HG03280 (cell line): ENCODE measurements around the gene MITD1.
"Not testable (repeated sequence)": the region's sequence is repeated elsewhere in the genome, so short reads cannot be mapped to it uniquely, and the experiment has no call there.

Experiments used
- ATAC-seq: cut with Tn5 transposase; IDR thresholded peaks from one replicate; pipeline ENCODE4 v1.9.1; 2021; ENCODE audit warnings: mild to moderate bottlenecking, moderate library complexity; ENCODE audit not compliant: unreplicated experiment

The MITD1 gene

DNA sequence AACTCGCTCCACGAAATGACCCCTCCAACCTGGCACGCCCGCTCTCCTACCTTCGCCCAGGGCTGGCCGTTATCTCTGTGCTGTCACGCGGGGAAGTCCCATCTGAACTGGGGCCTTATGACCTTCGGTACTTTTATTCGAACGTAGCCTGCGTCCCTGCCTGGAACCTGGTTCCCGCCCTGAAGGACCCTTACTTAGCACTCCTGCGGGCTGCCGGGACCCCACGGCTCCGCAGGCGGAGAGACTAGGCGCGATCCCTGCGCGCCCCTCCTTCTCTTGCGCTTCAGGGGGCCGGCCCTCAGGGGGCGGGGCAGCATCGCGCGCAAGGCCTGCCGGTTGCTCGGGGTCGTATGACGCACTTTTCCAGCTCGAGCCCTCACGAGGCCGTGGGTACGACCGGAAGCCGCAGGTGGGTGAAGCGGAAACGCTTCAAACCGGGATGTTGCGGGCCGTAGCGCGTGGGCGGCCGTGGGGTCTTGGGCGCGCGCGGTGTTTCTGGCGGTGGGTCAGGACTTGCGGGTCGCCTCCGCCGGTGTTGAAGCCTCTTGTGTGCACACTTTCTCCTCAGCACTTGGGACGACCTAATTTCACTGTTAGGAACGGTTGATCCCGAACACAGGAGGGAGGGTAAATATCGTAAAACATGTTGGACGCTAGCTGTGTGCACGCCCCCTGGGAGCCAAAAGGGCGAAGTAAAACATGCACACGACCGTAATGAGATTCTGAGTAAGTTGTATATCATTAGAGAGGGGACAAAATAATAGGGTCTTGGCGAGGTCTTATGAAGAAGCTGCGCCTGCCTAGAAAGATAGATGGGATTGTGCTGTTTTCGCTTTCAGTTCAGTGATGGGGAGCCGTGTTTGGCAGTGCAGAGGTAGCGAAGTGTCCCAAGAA is 26.0 kb downstream of the MITD1 start, which contains the start of the genes LIPT1 and TSGA10:
Gene LIPT1 (plus strand): TSS at position 325 of the 894 bp plus-strand sequence. CDS start 6,991 bp downstream, outside the sequence.
Gene TSGA10 (minus strand): TSS at position 300 of the 894 bp plus-strand sequence. CDS start 45,503 bp downstream, outside the sequence.
- ATAC-seq, result peak; percentile 98

DNA sequence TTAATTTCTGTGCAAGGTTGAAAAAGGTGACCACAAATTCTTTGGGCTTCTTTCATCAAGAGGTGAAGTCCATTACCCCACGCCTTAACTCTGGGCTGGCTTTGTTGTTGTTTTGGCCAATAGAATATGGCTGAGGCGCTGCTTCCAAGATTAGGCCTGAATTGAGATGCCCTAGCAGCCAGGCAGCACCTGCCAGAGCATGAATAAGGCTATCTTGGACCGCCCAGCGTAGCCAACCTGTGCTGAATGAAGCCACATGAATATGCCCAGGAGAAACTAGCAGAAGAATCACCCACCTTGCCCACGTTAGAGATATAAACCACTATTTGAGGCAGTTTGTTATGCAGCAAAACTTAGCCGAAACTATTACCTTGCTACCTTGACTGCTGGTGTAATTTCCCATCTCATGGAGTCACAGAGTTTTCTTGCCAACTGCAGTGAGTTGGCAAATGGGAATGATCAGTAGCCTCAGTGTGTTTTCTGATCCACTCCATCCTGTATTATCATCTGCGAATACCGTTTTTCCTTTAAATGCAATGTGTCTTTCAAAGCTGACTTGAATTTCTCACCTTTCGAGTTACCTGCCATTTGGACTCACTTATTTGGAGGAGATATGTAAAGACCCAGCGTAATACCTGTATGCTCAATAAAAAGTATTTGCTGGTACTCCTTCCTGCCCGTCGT is 26.8 kb downstream of the MITD1 start:
- ATAC-seq, result no peak

DNA sequence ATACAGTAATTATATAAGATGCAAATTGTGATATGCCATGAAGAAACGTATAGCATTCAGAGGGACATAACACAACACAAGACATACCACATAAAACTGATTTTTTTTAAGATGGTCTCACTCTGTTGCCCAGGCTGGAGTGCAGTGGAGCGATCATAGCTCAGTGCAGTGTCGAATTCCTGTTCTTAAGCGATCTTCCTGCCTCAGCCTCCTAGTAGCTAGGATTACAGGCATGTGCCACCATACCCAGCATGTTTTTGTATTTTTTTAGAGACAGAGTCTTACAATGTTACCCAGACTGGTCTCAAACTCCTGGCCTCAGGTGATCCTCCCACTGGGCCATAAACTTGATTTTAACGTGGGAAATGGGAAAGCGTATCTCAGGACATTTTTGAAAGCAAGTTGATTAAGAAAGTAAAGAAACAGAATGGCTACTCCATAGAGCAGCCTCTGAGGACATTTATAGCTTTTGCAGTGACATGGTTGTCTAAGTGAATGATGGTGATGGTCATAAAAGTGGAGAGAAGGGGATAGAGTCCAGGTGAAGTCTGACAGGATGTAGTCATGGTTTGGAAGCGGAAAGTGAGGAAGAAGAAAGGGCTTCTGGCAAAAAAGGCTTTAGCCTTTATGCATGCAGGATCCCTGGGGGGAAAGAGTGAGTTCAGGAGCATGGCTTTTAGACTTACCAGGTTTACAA is 28.5 kb downstream of the MITD1 start:
- ATAC-seq, result no peak

DNA sequence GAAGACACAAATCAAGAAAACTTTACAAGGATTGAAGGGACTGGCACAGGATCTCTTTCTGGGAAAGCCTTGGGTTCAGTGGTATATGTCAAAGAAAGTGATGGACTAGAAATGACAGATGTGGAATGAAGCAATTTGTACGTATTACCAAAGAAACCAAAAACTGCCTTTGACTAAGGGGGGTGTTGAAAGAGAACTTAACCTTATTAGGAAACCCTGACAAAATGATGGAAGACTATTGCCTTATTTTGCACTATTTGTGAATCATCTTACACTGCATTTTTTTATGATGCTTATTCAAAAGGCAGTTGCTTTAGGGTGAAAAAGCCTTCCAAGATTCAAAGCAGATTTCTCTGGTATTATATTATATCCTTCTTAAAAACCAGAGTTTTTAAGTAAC is 30.2 kb downstream of the MITD1 start:
- ATAC-seq, result no peak

DNA sequence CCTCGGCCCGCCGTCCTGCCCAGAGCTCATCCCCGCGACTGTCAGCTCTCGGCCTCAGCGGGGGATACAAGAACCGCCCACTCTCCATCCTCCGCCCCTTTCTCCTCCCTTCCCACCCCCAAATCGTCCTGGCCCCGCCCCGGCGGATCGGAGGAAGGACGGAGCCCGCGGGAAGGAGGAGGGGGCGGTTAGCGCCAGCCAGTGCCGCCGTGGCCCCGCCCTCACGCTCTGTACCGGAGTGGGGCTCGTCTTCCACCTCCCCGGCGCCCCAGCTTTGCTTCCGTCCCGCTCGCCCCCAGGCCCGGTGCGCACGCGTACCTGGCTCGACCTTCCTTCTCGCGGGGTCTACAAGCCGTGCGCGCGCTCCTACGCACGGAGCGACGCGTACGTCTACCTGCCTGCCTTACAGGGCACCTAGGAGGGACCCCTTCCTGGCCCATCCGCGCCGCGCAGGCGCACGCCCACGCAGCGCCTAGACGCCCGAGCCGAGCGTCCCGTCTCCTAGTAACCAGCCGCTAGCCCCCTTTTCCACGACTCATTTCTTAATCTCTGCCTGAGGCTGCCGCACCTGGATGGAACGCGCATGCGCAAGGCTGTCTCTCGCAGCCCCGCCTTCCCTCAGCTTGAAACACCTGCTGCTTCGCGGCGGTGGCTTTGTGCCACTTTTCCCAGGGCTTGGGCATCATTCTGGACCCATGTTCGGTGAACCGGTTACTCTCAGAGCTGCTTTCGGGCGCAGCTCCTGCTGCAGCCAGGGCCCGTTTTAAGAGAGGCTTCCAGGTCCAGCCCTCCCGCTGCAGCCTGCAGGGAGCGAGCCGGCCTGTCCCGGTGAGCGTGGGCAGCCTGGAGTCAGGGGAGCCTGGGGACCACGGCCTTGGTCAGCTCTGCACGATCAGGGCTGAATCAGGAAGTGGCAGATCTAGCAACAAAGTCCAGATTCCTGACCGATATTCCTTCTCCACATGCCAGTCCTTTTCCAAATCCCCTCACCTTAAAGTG is 39.4 kb downstream of the MITD1 start, which contains the start of gene C2orf15:
Gene C2orf15 (plus strand): TSS at position 598 of the 999 bp plus-strand sequence. CDS start 8,852 bp downstream, outside the sequence.
- peak; percentile 89 for ATAC-seq

DNA sequence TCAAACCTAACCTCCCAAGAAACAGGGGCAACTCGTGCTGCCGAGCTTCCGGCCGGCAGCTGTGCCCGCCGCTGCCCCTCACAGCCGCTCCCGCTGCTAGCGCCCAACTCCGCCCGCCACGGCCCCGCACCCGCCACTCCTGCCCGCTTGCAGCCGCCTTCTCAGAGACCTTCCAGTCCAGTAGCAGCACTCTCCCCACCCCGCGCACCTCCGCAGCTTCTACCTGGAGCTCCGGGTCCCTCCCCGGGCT is 40.1 kb downstream of the MITD1 start:
- no peak for ATAC-seq

DNA sequence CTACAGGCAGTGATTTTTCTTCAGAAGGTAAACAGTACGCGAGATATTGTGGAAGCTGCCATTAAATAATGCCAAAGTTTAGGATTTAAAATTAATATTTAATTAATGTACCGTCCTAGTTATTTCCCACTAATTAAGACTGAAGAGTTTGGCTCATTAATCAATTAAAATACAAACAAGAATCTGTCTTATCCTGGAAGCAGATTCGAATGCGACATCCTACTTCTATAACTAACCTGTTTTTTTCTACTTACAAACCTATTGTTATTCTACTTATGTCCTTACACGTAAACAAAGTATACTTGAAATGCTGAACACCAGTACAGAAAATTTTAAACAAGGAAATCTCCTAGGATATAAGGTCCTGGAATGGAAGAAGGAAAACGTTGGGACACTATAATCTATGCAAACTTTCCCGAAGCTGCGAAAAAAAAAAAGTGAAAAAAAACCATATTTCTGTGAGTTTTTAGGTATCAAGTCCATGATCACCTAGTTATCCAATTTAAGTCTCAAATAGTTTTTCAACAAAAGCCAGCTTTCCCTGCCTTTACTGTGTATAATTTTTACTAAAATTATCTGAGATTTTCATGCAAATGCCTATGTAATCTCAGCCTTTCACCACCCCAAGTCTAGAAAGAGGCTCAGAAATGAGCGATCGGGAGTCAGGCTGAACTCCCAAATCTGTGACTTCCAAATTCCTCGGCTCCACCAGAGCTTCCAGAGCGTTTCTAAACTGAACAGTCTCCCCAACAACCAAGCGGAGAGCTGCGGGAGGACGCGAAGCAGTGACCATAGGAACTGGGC is 40.6 kb downstream of the MITD1 start:
- no peak for ATAC-seq

DNA sequence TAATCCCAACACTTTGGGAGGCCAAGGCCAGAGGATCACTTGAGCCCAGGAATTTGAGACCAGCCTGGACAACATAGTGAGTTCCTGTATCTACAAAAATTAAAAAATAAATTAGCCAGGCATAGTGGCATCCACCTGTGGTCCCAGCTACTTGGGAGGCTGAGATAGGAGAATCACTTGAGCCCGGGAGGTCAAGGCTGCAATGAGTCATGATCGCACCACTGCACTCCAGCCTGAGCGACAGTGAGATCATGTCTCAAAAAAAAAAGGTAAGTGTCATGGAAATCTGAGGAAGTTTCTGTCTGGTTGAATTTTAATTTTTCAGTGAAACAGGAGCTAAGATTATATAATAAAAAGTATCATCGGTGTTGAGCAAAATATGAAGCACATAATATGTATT is 41.9 kb downstream of the MITD1 start:
- ATAC-seq, result no peak

DNA sequence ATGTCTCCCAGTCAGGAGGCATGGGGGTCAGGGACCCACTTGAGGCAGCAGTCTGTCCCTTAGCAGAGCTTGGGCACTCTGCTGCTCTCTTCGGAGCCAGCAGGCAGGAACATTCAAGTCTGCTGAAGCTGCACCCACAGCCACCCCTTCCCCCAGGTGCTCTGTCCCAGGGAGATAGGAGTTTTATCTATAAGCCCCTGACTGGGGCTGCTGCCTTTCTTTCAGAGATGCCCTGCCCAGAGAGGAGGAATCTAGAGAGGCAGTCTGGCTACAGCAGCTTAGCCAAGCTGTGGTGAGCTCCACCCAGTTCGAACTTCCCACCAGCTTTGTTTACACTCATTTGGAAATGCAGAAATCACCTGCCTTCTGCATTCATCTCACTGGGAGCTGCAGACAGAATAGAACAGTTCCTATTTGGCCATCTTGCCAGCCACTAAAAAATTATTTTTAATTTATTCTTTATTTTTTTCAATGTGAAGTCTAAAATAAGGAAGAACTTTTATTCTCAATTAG is 45.8 kb downstream of the MITD1 start:
- ATAC-seq, result not testable (repeated sequence)

DNA sequence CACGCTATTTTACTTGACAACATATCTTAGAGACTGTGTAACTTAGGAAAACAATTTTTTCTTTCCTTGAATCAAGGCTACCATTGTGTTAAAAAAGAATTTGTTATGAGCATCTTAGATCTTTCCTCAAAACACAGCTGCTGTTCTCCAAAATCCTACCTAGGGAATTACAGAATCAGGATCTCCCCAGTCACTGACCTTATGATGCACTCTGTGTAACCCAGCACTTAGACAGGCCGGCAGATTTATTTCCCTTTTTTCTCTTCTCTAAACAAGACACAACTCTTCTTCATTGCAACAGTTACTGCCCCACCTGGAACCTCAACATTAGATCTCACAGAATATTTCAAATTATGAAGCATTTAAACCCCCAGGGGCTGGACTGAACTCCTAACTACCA is 52.9 kb downstream of the MITD1 start:
- ATAC-seq, result no peak
